Activated naive CD4-positive, alpha-beta T cell treated with anti-CD3 and anti-CD28 coated beads for 36 hours (primary cell): Measurements from ENCODE around the gene GPR160. TPM values are rescaled to one million over a fixed set of nuclear protein-coding genes. Genes with fewer than 3 reads are reported as not detected.

Source experiments
- CTCF ChIA-PET: fragments of 350-600 bp; sonication (Branson Sonifier 250); formaldehyde crosslinking; loops from one replicate; lab custom pipeline; 2021; ENCODE audit warnings: antibody characterized with exemption; lab: Charles Lee
- DNase-seq: peaks from one replicate; pipeline ENCODE4 v3.0.0-alpha.2; 2020
- H3K27ac Mint-ChIP-seq: one replicate; pipeline ENCODE4 v1.8.0; 2021; ENCODE audit warnings: mild to moderate bottlenecking, mixed read lengths
- H3K27me3 Mint-ChIP-seq: one replicate; pipeline ENCODE4 v1.8.0; 2021; ENCODE audit warnings: low read depth, mixed read lengths
- H3K36me3 Mint-ChIP-seq: one replicate; pipeline ENCODE4 v1.8.0; 2021; ENCODE audit warnings: low read depth, mixed read lengths
- H3K4me1 Mint-ChIP-seq: one replicate; pipeline ENCODE4 v1.8.0; 2021; ENCODE audit warnings: low read depth, mixed read lengths
- H3K4me3 Mint-ChIP-seq: one replicate; pipeline ENCODE4 v1.8.0; 2021; ENCODE audit warnings: mild to moderate bottlenecking, moderate library complexity, mixed read lengths
- H3K9me3 Mint-ChIP-seq: one replicate; pipeline ENCODE4 v1.8.0; 2021; ENCODE audit warnings: mixed read lengths
- intact Hi-C: fragments of 100-400 bp; cut with micrococcal nuclease; formaldehyde crosslinking; loops from one replicate; pipeline ENCODE4 v1.15.1; 2023
- total RNA-seq, 2 experiments: library from RNA; stranded (reverse); gene quantifications; one replicate each; pipeline ENCODE4 v1.2.3, GENCODE V29; 2021

GPR160 gene
- total RNA-seq, 2 experiments from 2014 or later: 10.3 TPM

GRCh38 chr3:170054204-170054603 is 16.4 kb downstream of the GPR160 start:
- H3K36me3 Mint-ChIP-seq: no peaks in the 10 kb centered on the region
- H3K27ac Mint-ChIP-seq: no peak overlapping the region
- DNase-seq: peak; percentile 22
- CTCF ChIA-PET: interaction anchor here (0.6 to 2.6 kb wide), 18 partner anchors 9 to 290 kb away, joined by 3 to 18 read pairs (median 3); partner anchors contain the start of gene GPR160
- no peaks in the 10 kb centered on the region for H3K9me3 Mint-ChIP-seq
- intact Hi-C loops: loop anchor here (1.0 to 2.0 kb wide), 7 partner anchors 17 to 291 kb away; partner anchors contain the start of gene GPR160
- no peaks in the 10 kb centered on the region for H3K27me3 Mint-ChIP-seq
- no peak overlapping the region for H3K4me3 Mint-ChIP-seq
- peaks cover 50% of the 10 kb centered on the region for H3K4me1 Mint-ChIP-seq

GRCh38 chr3:170055209-170055608 is 17.4 kb downstream of the GPR160 start:
- Mint-ChIP-seq H3K4me3 (no peak overlapping the region), H3K4me1 (peaks cover 50% of the 10 kb centered on the region), H3K9me3 (no peaks in the 10 kb centered on the region), H3K27ac (no peak overlapping the region), H3K36me3 (no peaks in the 10 kb centered on the region), H3K27me3 (no peaks in the 10 kb centered on the region)
- CTCF ChIA-PET: interaction anchor here (0.6 to 1.9 kb wide), 3 partner anchors 17 to 309 kb away, joined by 3 to 4 read pairs (median 4); partner anchors contain the start of gene GPR160
- peak; percentile 58 for DNase-seq
- intact Hi-C loops: loop anchor here (1.0 to 5.0 kb wide), 6 partner anchors 74 to 302 kb away; partner anchors contain the start of genes PHC3, PRKCI and SKIL

- CTCF ChIA-PET: interaction anchor here (0.6 to 1.9 kb wide), 4 partner anchors 11 to 115 kb away, joined by 3 to 8 read pairs (median 3); no protein-coding TSS in a partner anchor
- intact Hi-C loops: loop anchor here (1.0 to 5.0 kb wide), 6 partner anchors 20 to 300 kb away; partner anchors contain the start of gene SKIL
- H3K4me1 Mint-ChIP-seq: peaks cover 50% of the 10 kb centered on the region
- H3K27me3 Mint-ChIP-seq: no peaks in the 10 kb centered on the region
- no peaks in the 10 kb centered on the region for H3K36me3 Mint-ChIP-seq
- H3K27ac Mint-ChIP-seq: peak overlapping the region; percentile 69
- H3K9me3 Mint-ChIP-seq: no peaks in the 10 kb centered on the region
- no peak overlapping the region for H3K4me3 Mint-ChIP-seq
- DNase-seq: peak; percentile 47
Measured at GRCh38 chr3:170056710-170057454, 19.1 kb downstream of the GPR160 start.

GRCh38 chr3:170057550-170057949 is 19.8 kb downstream of the GPR160 start:
- no peak overlapping the region for H3K4me3 Mint-ChIP-seq
- no peak for DNase-seq
- H3K4me1 Mint-ChIP-seq: peaks cover 50% of the 10 kb centered on the region
- intact Hi-C loops: loop anchor here (1.0 to 5.0 kb wide), 4 partner anchors 19 to 300 kb away; partner anchors contain the start of gene SKIL
- H3K36me3 Mint-ChIP-seq: peaks cover 6% of the 10 kb centered on the region
- no peaks in the 10 kb centered on the region for H3K9me3 Mint-ChIP-seq
- H3K27me3 Mint-ChIP-seq: no peaks in the 10 kb centered on the region
- no peak overlapping the region for H3K27ac Mint-ChIP-seq
- CTCF ChIA-PET: interaction anchor here (0.6 to 1.9 kb wide), 3 partner anchors 18 to 107 kb away, joined by 3 to 8 read pairs (median 3); no protein-coding TSS in a partner anchor

- H3K4me1 Mint-ChIP-seq: peaks cover 48% of the 10 kb centered on the region
- H3K9me3 Mint-ChIP-seq: no peaks in the 10 kb centered on the region
- no peak overlapping the region for H3K4me3 Mint-ChIP-seq
- CTCF ChIA-PET: interaction anchor here (0.6 to 1.9 kb wide), 3 partner anchors 18 to 106 kb away, joined by 3 to 8 read pairs (median 3); no protein-coding TSS in a partner anchor
- H3K27me3 Mint-ChIP-seq: no peaks in the 10 kb centered on the region
- H3K36me3 Mint-ChIP-seq: peaks cover 9% of the 10 kb centered on the region
- no peak for DNase-seq
- intact Hi-C loops: loop anchor here (5.0 kb wide), 2 partner anchors 199 to 299 kb away; partner anchors contain the start of gene SKIL
- no peak overlapping the region for H3K27ac Mint-ChIP-seq
Measured at GRCh38 chr3:170058127-170058526, 20.3 kb downstream of the GPR160 start.

- no peaks in the 10 kb centered on the region for H3K9me3 Mint-ChIP-seq
- intact Hi-C loops: loop anchor here (5.0 kb wide), 2 partner anchors 198 to 298 kb away; partner anchors contain the start of gene SKIL
- peaks cover 12% of the 10 kb centered on the region for H3K36me3 Mint-ChIP-seq
- no peaks in the 10 kb centered on the region for H3K27me3 Mint-ChIP-seq
- no peak for DNase-seq
- H3K4me3 Mint-ChIP-seq: no peak overlapping the region
- H3K4me1 Mint-ChIP-seq: peaks cover 44% of the 10 kb centered on the region
- no peak overlapping the region for H3K27ac Mint-ChIP-seq
- CTCF ChIA-PET: no interaction called here
Measured at GRCh38 chr3:170059447-170059846, 21.7 kb downstream of the GPR160 start.

- Mint-ChIP-seq H3K4me1 (peaks cover 17% of the 10 kb centered on the region), H3K4me3 (no peak overlapping the region), H3K27ac (no peak overlapping the region), H3K9me3 (no peaks in the 10 kb centered on the region), H3K36me3 (peaks cover 18% of the 10 kb centered on the region), H3K27me3 (no peaks in the 10 kb centered on the region)
- DNase-seq: no peak
- intact Hi-C loops: no loop called here
- CTCF ChIA-PET: interaction anchor here (0.9 kb wide), 1 partner anchor 23 kb away, joined by 8 read pairs; no protein-coding TSS in a partner anchor
Measured at GRCh38 chr3:170062068-170062467, 24.3 kb downstream of the GPR160 start.

GRCh38 chr3:170062769-170063168 is 25.0 kb downstream of the GPR160 start:
- H3K27me3 Mint-ChIP-seq: no peaks in the 10 kb centered on the region
- no peak for DNase-seq
- CTCF ChIA-PET: interaction anchor here (0.6 to 1.2 kb wide), 3 partner anchors 8 to 100 kb away, joined by 3 to 8 read pairs (median 3); no protein-coding TSS in a partner anchor
- peaks cover 20% of the 10 kb centered on the region for H3K36me3 Mint-ChIP-seq
- H3K27ac Mint-ChIP-seq: no peak overlapping the region
- H3K4me3 Mint-ChIP-seq: no peak overlapping the region
- peaks cover 10% of the 10 kb centered on the region for H3K4me1 Mint-ChIP-seq
- H3K9me3 Mint-ChIP-seq: no peaks in the 10 kb centered on the region
- intact Hi-C loops: no loop called here

GRCh38 chr3:170063691-170064090 is 25.9 kb downstream of the GPR160 start:
- intact Hi-C loops: no loop called here
- Mint-ChIP-seq H3K4me3 (no peak overlapping the region), H3K36me3 (peaks cover 22% of the 10 kb centered on the region), H3K9me3 (no peaks in the 10 kb centered on the region), H3K27me3 (no peaks in the 10 kb centered on the region), H3K4me1 (peaks cover 2% of the 10 kb centered on the region), H3K27ac (no peak overlapping the region)
- CTCF ChIA-PET: interaction anchor here (0.6 to 1.2 kb wide), 3 partner anchors 9 to 21 kb away, joined by 3 to 4 read pairs (median 3); no protein-coding TSS in a partner anchor
- DNase-seq: no peak

- CTCF ChIA-PET: interaction anchor here (0.6 to 0.8 kb wide), 2 partner anchors 10 to 207 kb away, joined by 3 to 4 read pairs; no protein-coding TSS in a partner anchor
- Mint-ChIP-seq H3K4me3 (no peak overlapping the region), H3K27ac (no peak overlapping the region), H3K27me3 (no peaks in the 10 kb centered on the region), H3K36me3 (peaks cover 22% of the 10 kb centered on the region), H3K4me1 (no peaks in the 10 kb centered on the region), H3K9me3 (no peaks in the 10 kb centered on the region)
- no peak for DNase-seq
- intact Hi-C loops: no loop called here
Measured at GRCh38 chr3:170064108-170064507, 26.3 kb downstream of the GPR160 start.

GRCh38 chr3:170075441-170076091 is 37.8 kb downstream of the GPR160 start:
- intact Hi-C loops: loop anchor here (2.0 to 5.0 kb wide), 2 partner anchors 19 to 292 kb away; no protein-coding TSS in a partner anchor
- Mint-ChIP-seq H3K27ac (no peak overlapping the region), H3K4me3 (no peak overlapping the region), H3K4me1 (peaks cover 8% of the 10 kb centered on the region), H3K36me3 (peaks cover 17% of the 10 kb centered on the region), H3K27me3 (no peaks in the 10 kb centered on the region), H3K9me3 (peaks cover 8% of the 10 kb centered on the region)
- no peak for DNase-seq
- CTCF ChIA-PET: no interaction called here
